ENCODE measurements around the gene GFRA1. TPM values are rescaled to one million over a fixed set of nuclear protein-coding genes. Genes with fewer than 3 reads are reported as not detected.

The GFRA1 gene
- total RNA-seq, 2 experiments from 2014 or later = not detected

GRCh38 chr10:116094356-116094755 lies 178.7 kb downstream of the GFRA1 start:
- peaks cover 0 to 7% of the 10 kb centered on the region in 2 experiments for H3K9me3 ChIP-seq (ENCODE audit: control insufficient read depth in 1 of 2, insufficient read depth in 1 of 2, low read length in 2 of 2)
- no peaks in the 10 kb centered on the region for H3K4me1 ChIP-seq (ENCODE audit: insufficient read depth, low read length)
- Mint-ChIP-seq H3K36me3 (ENCODE audit: low read depth) (no peaks in the 10 kb centered on the region), H3K27ac (no peak overlapping the region), H3K9me3 (peaks cover 2% of the 10 kb centered on the region), H3K4me3 (no peak overlapping the region), H3K4me1 (ENCODE audit: low read depth) (no peaks in the 10 kb centered on the region), H3K27me3 (no peaks in the 10 kb centered on the region)
- no peak overlapping the region for H3K27ac ChIP-seq (ENCODE audit: low read depth in 1 of 2, low read length in 2 of 2)
- POLR2A ChIA-PET = no interaction called here
- no peak overlapping the region for H3K4me3 ChIP-seq (ENCODE audit: low read length)
- CTCF ChIA-PET = no interaction called here
- ATAC-seq (ENCODE audit: poor library complexity) (no peak), DNase-seq (no peak)
- H3K36me3 ChIP-seq (ENCODE audit: insufficient read depth, low read length) = no peaks in the 10 kb centered on the region
- TF ChIP-seq CTCF (IDR thresholded peaks at IDR 0.05) = no peak
- intact Hi-C loops (cut with DNase I, micrococcal nuclease) = no loop called here
- no peaks in the 10 kb centered on the region for H3K27me3 ChIP-seq (ENCODE audit: control insufficient read depth in 1 of 2, insufficient read depth in 2 of 2, low read length in 2 of 2)

GRCh38 chr10:116093031-116093430 lies 180.0 kb downstream of the GFRA1 start:
- no peaks in the 10 kb centered on the region for H3K4me1 Mint-ChIP-seq (ENCODE audit: low read depth)
- no peak overlapping the region for H3K4me3 ChIP-seq (ENCODE audit: low read length)
- H3K4me3 Mint-ChIP-seq = no peak overlapping the region
- no peak overlapping the region for H3K27ac Mint-ChIP-seq
- intact Hi-C loops (cut with DNase I, micrococcal nuclease) = no loop called here
- H3K9me3 Mint-ChIP-seq = peaks cover 2% of the 10 kb centered on the region
- no peaks in the 10 kb centered on the region for H3K27me3 Mint-ChIP-seq
- CTCF ChIA-PET = no interaction called here
- TF ChIP-seq CTCF (IDR thresholded peaks at IDR 0.05) = no peak
- no peaks in the 10 kb centered on the region for H3K27me3 ChIP-seq (ENCODE audit: control insufficient read depth in 1 of 2, insufficient read depth in 2 of 2, low read length in 2 of 2)
- DNase-seq = no peak
- POLR2A ChIA-PET = no interaction called here
- H3K27ac ChIP-seq (ENCODE audit: low read depth in 1 of 2, low read length in 2 of 2) = no peak overlapping the region
- no peaks in the 10 kb centered on the region for H3K36me3 Mint-ChIP-seq (ENCODE audit: low read depth)
- H3K4me1 ChIP-seq (ENCODE audit: insufficient read depth, low read length) = no peaks in the 10 kb centered on the region
- H3K9me3 ChIP-seq (ENCODE audit: control insufficient read depth in 1 of 2, insufficient read depth in 1 of 2, low read length in 2 of 2) = peaks cover 0 to 1% of the 10 kb centered on the region in 2 experiments
- no peak for ATAC-seq (ENCODE audit: poor library complexity)
- no peaks in the 10 kb centered on the region for H3K36me3 ChIP-seq (ENCODE audit: insufficient read depth, low read length)

GRCh38 chr10:116088985-116089384 lies 184.0 kb downstream of the GFRA1 start:
- no peak overlapping the region for H3K4me3 Mint-ChIP-seq
- TF ChIP-seq CTCF (IDR thresholded peaks at IDR 0.05) = no peak
- H3K9me3 ChIP-seq (ENCODE audit: control insufficient read depth in 1 of 2, insufficient read depth in 1 of 2, low read length in 2 of 2) = no peaks in the 10 kb centered on the region

More at GRCh38 chr10:116088985-116089384, 184.0 kb downstream of the GFRA1 start:
- no peaks in the 10 kb centered on the region for H3K36me3 Mint-ChIP-seq (ENCODE audit: low read depth)
- H3K9me3 Mint-ChIP-seq = peaks cover 2% of the 10 kb centered on the region
- ChIA-PET POLR2A (no interaction called here), CTCF (no interaction called here)
- Histone ChIP-seq H3K4me1 (ENCODE audit: insufficient read depth, low read length) (no peaks in the 10 kb centered on the region), H3K27ac (ENCODE audit: low read depth in 1 of 2, low read length in 2 of 2) (no peak overlapping the region), H3K36me3 (ENCODE audit: insufficient read depth, low read length) (no peaks in the 10 kb centered on the region), H3K27me3 (ENCODE audit: control insufficient read depth in 1 of 2, insufficient read depth in 2 of 2, low read length in 2 of 2) (no peaks in the 10 kb centered on the region), H3K4me3 (ENCODE audit: low read length) (no peak overlapping the region)
- no peak overlapping the region for H3K27ac Mint-ChIP-seq
- H3K27me3 Mint-ChIP-seq = no peaks in the 10 kb centered on the region
- no peaks in the 10 kb centered on the region for H3K4me1 Mint-ChIP-seq (ENCODE audit: low read depth)
- DNase-seq (no peak), ATAC-seq (ENCODE audit: poor library complexity) (no peak)
- intact Hi-C loops (cut with DNase I, micrococcal nuclease) = no loop called here
